SJCRH30 (cell line): ENCODE data around the gene UGT2B15. TPM values are rescaled to one million over a fixed set of nuclear protein-coding genes. Genes with fewer than 3 reads are reported as not detected.
A peak's percentile ranks its signal among the peaks of the same experiment; 100 is the strongest.
"Not testable (repeated sequence)": the region's sequence is repeated elsewhere in the genome, so short reads cannot be mapped to it uniquely, and the experiment has no call there.

Experiments
- DNase-seq, 2 experiments: peaks; one replicate each; pipeline ENCODE4 v3.0.0-alpha.2; 2015 to 2020
- H3K27ac ChIP-seq: fragments of 250-450 bp; sonication (Bioruptor Pico); 2 replicates; pipeline ENCODE4 v1.5.1; 2020; ENCODE audit warnings: mild to moderate bottlenecking, moderate library complexity
- H3K27me3 ChIP-seq: fragments of 250-450 bp; sonication (Bioruptor Pico); 2 replicates; pipeline ENCODE4 v1.5.1; 2020; ENCODE audit warnings: mild to moderate bottlenecking, moderate library complexity
- H3K36me3 ChIP-seq: fragments of 250-450 bp; sonication (Bioruptor Pico); 2 replicates; pipeline ENCODE4 v1.5.1; 2020; ENCODE audit warnings: mild to moderate bottlenecking, moderate library complexity
- H3K4me1 ChIP-seq: fragments of 250-450 bp; sonication (Bioruptor Pico); 2 replicates; pipeline ENCODE4 v1.5.1; 2020; ENCODE audit warnings: mild to moderate bottlenecking, moderate library complexity
- H3K4me3 ChIP-seq: fragments of 250-450 bp; sonication (Bioruptor Pico); 2 replicates; pipeline ENCODE4 v1.5.1; 2020; ENCODE audit warnings: mild to moderate bottlenecking, moderate library complexity
- H3K9me3 ChIP-seq: fragments of 250-450 bp; sonication (Bioruptor Pico); replicated peaks from 2 replicates; pipeline ENCODE4 v1.5.1; 2020; ENCODE audit warnings: mild to moderate bottlenecking, moderate library complexity
- total RNA-seq: library from RNA; depleted of rRNA; stranded (reverse); fragments of >200 nt; shearing (Covaris generic); gene quantifications from 2 replicates; pipeline ENCODE4 v1.2.3, GENCODE V29; 2014

The UGT2B15 gene
- total RNA-seq, 1 experiment from 2014 or later, result not detected

DNA sequence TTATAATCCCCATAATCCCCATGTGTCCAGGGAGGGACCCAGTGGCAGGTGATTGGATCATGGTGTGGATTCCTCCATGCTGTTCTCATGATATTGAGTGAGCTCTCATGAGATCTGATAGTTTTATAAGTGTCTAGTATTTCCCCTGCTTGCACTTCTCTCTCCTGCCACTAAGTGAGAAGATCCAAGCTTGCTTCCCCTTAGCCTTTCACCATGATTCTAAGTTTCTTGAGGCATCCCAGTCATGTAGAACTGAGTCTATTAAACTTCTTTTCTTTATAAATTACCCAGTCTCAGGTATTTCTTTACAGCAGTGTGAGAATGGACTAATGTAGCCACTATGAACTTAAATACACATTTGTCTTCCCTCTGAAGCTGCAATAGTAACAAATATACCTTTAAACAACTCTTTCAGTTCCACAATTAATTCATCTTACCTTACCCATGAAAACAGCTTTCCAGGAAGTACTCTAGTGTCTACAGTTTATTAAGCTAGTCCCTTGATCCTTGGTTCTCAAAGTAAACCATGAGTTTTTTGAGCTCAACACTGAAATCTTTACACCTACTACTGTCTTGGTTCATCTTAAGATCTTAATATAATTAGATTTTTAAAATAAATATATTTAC lies 1.8 kb downstream of the UGT2B15 start:
- H3K4me1 ChIP-seq, H3K4me3 ChIP-seq, H3K9me3 ChIP-seq, H3K36me3 ChIP-seq, H3K27me3 ChIP-seq, DNase-seq, H3K27ac ChIP-seq: not testable (repeated sequence)

DNA sequence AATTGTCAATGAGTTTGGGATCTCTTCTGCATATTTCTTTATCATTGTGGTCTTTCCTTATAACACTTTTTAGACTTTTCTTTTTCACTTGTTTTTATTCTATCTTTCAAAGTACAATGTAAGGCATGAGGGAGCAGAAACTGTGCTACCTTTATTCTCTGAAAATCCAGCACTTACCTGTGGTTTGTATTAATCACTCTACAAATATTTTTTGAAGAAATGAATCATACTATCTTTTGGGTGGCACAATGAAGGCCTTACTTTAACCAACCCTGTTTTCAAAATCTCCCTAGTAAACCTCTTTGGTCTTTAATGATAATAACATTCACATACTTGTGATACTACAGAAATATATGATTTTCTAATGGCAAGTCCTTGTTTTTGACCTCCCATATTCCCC lies 2.9 kb downstream of the UGT2B15 start:
- H3K27ac ChIP-seq, DNase-seq, H3K27me3 ChIP-seq, H3K4me1 ChIP-seq, H3K36me3 ChIP-seq, H3K9me3 ChIP-seq, H3K4me3 ChIP-seq: not testable (repeated sequence)

DNA sequence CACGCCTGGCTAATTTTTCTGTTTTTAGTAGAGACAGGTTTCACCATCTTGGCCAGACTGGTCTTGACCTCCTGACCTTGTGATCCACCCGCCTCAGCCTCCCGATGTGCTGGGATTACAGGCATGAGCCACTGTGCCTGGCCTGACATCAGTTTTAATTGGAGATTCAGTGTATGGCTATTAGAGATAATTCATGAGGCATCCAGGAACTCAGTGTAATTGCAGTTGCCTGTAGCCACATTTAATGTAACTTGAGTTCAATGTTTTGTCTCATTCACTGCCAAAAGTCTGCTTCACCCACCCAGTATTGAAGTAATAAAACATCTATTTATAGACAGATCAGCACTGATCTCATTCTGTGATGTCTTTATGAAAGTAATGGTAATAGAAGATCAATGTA lies 5.7 kb downstream of the UGT2B15 start:
- not testable (repeated sequence) for H3K9me3 ChIP-seq, H3K36me3 ChIP-seq, DNase-seq, H3K4me3 ChIP-seq, H3K4me1 ChIP-seq, H3K27me3 ChIP-seq, H3K27ac ChIP-seq

DNA sequence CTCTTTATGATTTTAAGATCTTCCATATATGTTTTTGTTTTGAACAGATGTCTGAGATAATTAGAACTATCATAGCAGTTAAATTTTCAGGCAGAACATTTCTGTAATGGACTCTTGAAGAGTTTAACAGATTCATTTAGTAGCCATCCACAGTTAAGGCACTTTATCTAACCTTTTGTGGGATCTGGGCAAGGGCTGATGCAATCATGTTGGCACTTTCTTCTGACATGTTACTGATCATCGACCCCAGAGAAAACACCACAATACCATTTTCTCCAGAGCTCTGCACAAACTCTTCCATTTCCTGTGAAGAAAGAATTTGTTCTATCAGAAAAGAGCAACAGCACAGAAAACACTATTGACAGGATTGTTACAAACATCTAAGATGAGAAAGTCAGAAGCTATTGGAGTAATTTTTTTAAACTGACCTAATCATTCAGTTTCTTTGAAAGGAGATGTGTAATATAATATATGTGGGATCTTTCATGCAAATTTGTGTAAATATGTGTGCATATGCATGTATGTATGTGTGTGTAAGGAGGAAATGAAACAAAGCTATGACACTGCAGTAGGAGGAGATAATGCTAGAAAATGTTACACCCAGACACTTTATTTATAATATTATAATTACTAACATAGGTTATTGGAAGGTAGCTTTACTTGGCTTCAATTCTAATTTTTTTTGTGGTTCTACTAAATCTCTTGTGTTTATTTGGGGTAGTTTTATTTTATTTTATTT lies 7.4 kb downstream of the UGT2B15 start:
- not testable (repeated sequence) for H3K36me3 ChIP-seq, H3K4me3 ChIP-seq, H3K27me3 ChIP-seq, H3K4me1 ChIP-seq, H3K9me3 ChIP-seq, DNase-seq, H3K27ac ChIP-seq

DNA sequence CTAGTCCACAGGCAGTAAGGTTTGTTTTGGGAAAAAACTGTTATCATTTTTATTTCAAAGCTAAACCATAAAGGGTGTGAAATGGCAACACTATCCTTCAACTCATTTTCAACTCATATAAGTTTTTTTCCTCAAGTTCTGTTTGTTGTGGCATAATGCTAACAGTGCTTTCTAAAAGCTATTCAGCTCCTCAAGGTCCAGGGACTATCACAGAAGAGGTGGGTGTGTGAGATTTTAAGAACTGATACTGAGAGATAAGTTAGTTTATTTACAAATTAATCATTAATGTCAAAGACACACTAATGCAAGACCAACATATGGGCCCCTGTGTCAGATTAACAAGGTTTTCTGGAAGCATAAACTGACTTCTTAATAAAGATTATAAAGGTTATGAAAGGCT lies 11.8 kb downstream of the UGT2B15 start:
- Histone ChIP-seq H3K4me3 (no peak overlapping the region), H3K36me3 (no peaks in the 10 kb centered on the region), H3K9me3 (no peaks in the 10 kb centered on the region), H3K27me3 (no peaks in the 10 kb centered on the region), H3K27ac (no peak overlapping the region), H3K4me1 (no peaks in the 10 kb centered on the region)
- no peak for DNase-seq

DNA sequence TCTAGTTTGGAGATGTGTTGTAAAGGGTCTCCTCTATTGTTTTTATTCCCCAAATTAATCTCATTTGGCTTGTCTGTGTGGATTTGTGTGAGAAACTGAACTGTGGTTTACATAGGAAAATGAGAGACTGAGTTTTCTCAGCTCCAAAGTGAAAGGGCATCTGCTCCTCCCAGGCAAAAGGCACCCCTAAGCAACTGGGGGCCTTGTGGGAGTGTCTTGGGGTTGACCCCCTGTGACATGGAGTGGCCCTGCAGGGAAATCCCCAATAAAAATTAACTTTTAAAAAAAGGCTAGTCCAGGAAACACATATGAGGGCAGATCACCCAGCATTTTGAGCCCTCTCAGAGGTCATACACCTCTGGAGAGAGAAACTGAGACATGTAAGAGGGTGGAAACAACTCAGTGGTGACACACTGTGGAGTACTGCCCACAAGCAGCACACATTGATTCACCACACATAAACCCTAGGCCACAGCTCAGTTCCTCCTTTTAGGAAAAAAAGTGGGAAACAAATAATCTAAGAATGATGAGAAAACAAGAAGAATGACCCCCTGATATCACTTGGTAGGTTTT lies 13.3 kb downstream of the UGT2B15 start:
- H3K4me1 ChIP-seq, H3K9me3 ChIP-seq, H3K4me3 ChIP-seq, DNase-seq, H3K27me3 ChIP-seq, H3K27ac ChIP-seq, H3K36me3 ChIP-seq: not testable (repeated sequence)

DNA sequence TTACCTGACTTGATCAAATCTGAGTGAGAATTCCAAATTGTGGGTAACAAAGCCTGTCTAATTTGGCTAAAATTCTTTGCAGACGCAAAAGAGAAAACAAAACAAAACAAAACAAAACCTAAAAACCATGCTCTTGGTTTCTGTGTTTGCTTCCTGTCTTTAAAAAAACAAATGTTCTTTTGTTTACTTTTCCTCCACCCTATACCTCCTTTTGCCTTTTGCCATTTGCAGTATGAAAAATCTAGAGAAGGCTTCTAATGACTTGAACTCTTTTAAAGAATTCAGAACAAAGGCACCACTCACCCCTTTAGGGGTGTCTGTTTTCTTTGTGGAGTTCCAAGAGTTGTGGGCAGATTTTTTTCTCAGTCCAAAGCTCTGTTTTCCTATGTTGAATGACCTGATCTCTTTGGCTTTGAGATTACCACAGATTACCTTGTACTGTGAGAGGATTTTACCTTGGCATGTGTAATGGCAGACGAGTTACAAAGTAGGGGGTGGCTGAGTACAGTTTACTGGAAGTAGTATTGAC lies 13.9 kb downstream of the UGT2B15 start:
- not testable (repeated sequence) for H3K4me3 ChIP-seq, H3K27me3 ChIP-seq, H3K4me1 ChIP-seq, H3K9me3 ChIP-seq, H3K36me3 ChIP-seq, DNase-seq, H3K27ac ChIP-seq

DNA sequence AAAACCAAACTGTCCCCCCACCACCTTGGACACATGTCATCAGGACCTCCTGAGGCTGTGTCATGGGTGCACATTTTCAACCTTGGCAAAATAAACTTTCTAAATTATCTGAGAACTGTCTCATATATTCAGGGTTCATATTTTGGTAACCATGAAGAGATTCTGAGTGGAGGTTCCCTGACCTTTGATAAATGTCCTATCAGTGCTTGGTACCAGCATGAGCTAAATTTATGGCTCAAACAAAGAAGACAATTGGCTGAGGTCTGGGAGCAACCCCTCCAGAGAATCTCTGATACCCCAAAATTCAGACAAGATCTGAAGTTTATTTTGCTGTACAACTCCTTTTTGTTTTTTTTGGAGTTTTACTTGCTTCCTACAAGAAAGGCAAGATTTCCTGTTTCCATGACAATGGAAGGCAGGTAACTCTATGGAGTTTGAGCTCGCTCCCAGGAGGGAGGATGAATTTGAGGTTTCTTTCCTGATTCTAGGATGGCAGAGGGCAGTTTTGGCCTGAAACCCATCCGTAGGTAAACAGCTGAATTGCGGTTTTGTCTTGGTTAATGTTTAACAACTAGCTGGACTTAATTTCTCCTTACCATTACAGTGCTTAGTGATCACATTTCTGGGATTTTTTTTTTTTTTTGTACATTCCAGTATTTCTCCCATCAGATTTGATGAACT lies 14.5 kb downstream of the UGT2B15 start:
- no peaks in the 10 kb centered on the region for H3K4me1 ChIP-seq
- no peaks in the 10 kb centered on the region for H3K36me3 ChIP-seq

DNA sequence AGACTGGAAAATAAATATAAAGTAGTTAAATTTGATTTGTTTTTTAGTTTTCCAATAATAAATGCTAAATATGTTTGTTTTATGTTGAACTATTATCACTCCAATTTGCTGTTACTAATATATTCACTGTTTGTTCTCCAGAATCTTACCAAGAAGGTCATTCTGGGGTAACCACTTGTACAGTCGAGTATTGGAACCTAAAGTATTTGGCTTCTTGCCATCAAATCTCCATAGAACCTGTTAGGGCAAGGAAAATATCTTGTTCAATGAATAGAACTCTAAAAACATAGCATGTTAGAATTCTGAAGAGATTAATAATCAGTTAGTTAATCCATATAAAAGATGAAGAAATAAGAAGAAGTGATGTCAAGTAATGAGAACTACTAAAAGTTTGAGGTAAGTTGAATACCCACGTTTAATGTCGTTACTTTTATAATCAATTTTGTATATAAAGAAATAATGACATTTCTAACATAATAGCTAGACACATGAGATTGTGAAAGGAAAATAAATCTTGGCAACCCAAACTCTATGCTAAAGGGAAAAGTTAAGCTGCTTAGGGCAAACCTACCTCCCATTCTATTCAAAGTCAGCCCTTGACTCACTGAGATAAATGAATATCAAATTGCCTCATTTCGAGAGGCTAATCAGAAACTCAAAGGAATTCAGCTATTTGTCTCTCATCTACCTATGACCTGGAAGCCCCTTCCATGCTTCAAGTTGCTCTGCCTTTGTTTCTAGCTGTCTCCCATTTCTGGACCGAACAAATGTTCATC lies 15.3 kb downstream of the UGT2B15 start:
- Histone ChIP-seq H3K36me3 (no peaks in the 10 kb centered on the region), H3K9me3 (no peaks in the 10 kb centered on the region), H3K27ac (no peak overlapping the region), H3K4me3 (no peak overlapping the region), H3K4me1 (no peaks in the 10 kb centered on the region), H3K27me3 (no peaks in the 10 kb centered on the region)
- DNase-seq, result no peak

More for the DNA sequence above, 14.5 kb downstream of the UGT2B15 start:
- H3K4me3 ChIP-seq, result no peak overlapping the region
- DNase-seq, result no peak
- no peaks in the 10 kb centered on the region for H3K27me3 ChIP-seq
- no peaks in the 10 kb centered on the region for H3K9me3 ChIP-seq
- no peak overlapping the region for H3K27ac ChIP-seq

DNA sequence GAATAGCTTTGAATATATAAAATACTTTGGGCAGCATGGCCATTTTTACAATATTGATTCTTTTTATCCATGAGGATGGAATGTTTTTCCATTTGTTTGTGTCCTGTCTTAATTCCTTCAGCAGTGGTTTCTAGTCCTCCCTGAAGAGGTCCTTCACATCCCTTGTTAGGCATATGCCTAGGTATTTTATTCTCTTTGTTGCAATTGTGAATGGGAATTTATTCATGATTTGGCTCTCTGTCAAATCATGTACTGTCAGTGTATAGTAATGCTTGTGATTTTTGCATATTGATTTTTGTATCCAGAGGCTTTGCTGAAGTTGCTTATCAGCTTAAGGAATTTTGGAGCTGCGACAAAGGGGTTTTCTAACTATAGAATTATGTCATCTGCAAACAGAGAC lies 18.5 kb downstream of the UGT2B15 start:
- Histone ChIP-seq H3K27ac (no peak overlapping the region), H3K4me3 (no peak overlapping the region), H3K36me3 (no peaks in the 10 kb centered on the region), H3K9me3 (no peaks in the 10 kb centered on the region), H3K4me1 (no peaks in the 10 kb centered on the region), H3K27me3 (no peaks in the 10 kb centered on the region)
- DNase-seq, result no peak

DNA sequence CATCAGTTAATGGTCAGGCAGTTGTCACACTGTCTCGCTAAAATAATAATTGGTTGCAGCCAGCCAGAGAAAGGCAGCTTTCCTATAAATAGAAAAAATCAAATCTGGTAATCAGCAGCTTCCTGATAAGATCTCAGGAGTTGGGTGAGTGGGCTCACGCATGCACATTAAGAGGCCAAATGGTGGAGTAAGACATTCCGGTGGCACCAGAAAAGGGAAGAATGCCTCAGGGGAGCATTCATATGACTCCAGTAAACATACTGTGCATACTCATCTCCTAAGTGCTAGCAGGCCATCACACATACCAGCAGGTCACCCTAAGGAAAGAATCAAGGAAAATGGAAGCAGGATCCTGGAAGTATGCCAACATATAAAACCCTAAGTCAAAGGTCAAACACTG lies 40.1 kb downstream of the UGT2B15 start:
- Histone ChIP-seq H3K27ac (no peak overlapping the region), H3K4me3 (no peak overlapping the region), H3K9me3 (no peaks in the 10 kb centered on the region), H3K4me1 (no peaks in the 10 kb centered on the region), H3K27me3 (no peaks in the 10 kb centered on the region), H3K36me3 (no peaks in the 10 kb centered on the region)
- peak; percentile 4 to 9 for DNase-seq

DNA sequence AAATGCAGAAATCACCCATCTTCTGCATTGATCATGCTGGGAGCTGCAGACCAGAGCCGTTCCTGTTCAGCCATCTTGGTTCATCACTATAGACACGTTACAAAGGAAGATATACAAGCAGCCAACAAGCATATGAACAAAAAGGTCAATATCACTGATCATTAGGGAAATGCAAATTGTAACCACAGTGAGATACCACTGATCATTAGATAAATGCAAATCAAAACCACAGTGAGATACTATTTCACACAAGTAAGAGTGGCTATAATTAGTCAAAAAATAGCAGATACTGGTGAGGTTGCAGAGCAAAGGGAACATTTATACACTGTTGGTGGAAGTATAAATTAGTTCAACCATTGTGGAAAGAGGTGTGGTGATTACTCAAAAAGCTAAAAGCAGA lies 47.7 kb downstream of the UGT2B15 start:
- not testable (repeated sequence) for H3K27me3 ChIP-seq

DNA sequence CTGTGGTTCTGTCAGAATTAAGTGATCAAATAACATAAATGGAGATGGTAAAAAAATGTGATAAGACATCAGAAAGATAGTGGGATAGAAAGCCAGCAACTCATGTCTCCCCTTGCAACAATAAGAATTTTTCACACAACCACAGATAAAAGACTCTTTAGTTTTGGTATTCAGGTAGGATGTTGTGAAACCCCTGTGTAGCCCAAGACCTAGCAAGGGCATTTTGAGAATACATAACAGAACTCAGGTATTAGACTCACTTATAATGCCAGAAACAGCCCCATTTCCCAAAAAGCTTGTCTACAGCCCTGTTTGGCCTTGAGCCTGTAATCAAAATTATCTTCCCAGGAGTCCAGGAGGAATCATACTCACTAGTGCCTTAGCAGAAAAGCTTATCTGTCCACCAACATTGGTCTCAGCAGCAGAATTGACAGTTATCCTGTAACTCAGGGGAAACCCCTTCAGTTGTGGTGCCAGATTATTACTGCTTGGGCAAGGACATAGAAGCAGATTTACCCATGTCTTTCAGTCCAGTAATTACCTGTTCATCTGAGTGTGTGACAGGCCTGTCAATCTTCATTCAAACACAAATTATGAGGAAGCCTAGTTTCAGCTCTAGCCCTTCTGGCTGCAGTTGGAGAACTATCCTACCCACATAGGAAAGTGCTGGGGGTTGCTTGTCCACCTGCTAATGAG lies 53.3 kb downstream of the UGT2B15 start:
- no peak for DNase-seq
- H3K27ac ChIP-seq, result no peak overlapping the region
- H3K4me3 ChIP-seq, result no peak overlapping the region
- no peaks in the 10 kb centered on the region for H3K9me3 ChIP-seq
- H3K4me1 ChIP-seq, result no peaks in the 10 kb centered on the region
- no peaks in the 10 kb centered on the region for H3K27me3 ChIP-seq
- H3K36me3 ChIP-seq, result no peaks in the 10 kb centered on the region

More for the DNA sequence above, 47.7 kb downstream of the UGT2B15 start:
- DNase-seq, H3K36me3 ChIP-seq, H3K27ac ChIP-seq, H3K4me3 ChIP-seq, H3K9me3 ChIP-seq, H3K4me1 ChIP-seq: not testable (repeated sequence)
